HG02973 (cell line): ENCODE measurements around the gene TACR2.
"Not testable (repeated sequence)": the region's sequence is repeated elsewhere in the genome, so short reads cannot be mapped to it uniquely, and the experiment has no call there.

Experiments
- ATAC-seq: cut with Tn5 transposase; IDR thresholded peaks from one replicate; pipeline ENCODE4 v1.9.1; 2021; ENCODE audit warnings: moderate library complexity; ENCODE audit not compliant: unreplicated experiment

Gene TACR2

GRCh38 chr10:69451209-69451783 lies 34.6 kb upstream of the TACR2 start, which contains the start of gene TSPAN15:
TSPAN15 (plus strand) TSS chr10:69451465; CDS start chr10:69451595, 130 bp downstream.
- peak; percentile 72 for ATAC-seq

- not testable (repeated sequence) for ATAC-seq
These were observed 33.7 kb upstream of the TACR2 start for GRCh38 chr10:69450395-69450794.

GRCh38 chr10:69449841-69450240 lies 33.1 kb upstream of the TACR2 start:
- ATAC-seq, result no peak

- ATAC-seq, result no peak
These were observed 30.0 kb upstream of the TACR2 start for GRCh38 chr10:69446650-69447151.

- no peak for ATAC-seq
These were observed 29.5 kb upstream of the TACR2 start for GRCh38 chr10:69446229-69446628.

- ATAC-seq, result no peak
These were observed 28.3 kb upstream of the TACR2 start for GRCh38 chr10:69445041-69445440.

GRCh38 chr10:69443354-69443753 lies 26.6 kb upstream of the TACR2 start:
- ATAC-seq, result no peak

GRCh38 chr10:69439813-69440506 lies 23.2 kb upstream of the TACR2 start:
- no peak for ATAC-seq

- ATAC-seq, result no peak
These were observed 22.6 kb upstream of the TACR2 start for GRCh38 chr10:69439350-69439739.

GRCh38 chr10:69438536-69439349 lies 22.0 kb upstream of the TACR2 start:
- no peak for ATAC-seq

GRCh38 chr10:69437321-69438259 lies 20.9 kb upstream of the TACR2 start:
- no peak for ATAC-seq

- no peak for ATAC-seq
These were observed 19.3 kb upstream of the TACR2 start for GRCh38 chr10:69435966-69436520.

GRCh38 chr10:69434926-69435325 lies 18.2 kb upstream of the TACR2 start:
- no peak for ATAC-seq

- no peak for ATAC-seq
These were observed 17.5 kb upstream of the TACR2 start for GRCh38 chr10:69434169-69434568.

GRCh38 chr10:69428165-69428564 lies 11.4 kb upstream of the TACR2 start:
- no peak for ATAC-seq

GRCh38 chr10:69426376-69426727 lies 9.6 kb upstream of the TACR2 start:
- no peak for ATAC-seq

- no peak for ATAC-seq
These were observed 9.0 kb upstream of the TACR2 start for GRCh38 chr10:69425511-69426298.

- ATAC-seq, result no peak
These were observed 8.3 kb upstream of the TACR2 start for GRCh38 chr10:69425041-69425440.

GRCh38 chr10:69422676-69423075 lies 6.0 kb upstream of the TACR2 start:
- no peak for ATAC-seq
